IMR-90 (cell line): ENCODE data around the gene RHOT1. TPM values are rescaled to one million over a fixed set of nuclear protein-coding genes. Genes with fewer than 3 reads are reported as not detected.
"Not testable (repeated sequence)": the region's sequence is repeated elsewhere in the genome, so short reads cannot be mapped to it uniquely, and the experiment has no call there.

Experiments used
- ATAC-seq: fragments of 200-7000 bp; cut with Tn5 transposase; 2 replicates; pipeline ENCODE4 v1.9.1; 2020; ENCODE audit warnings: low read depth, mild to moderate bottlenecking, moderate library complexity
- BruUV-seq: library from RNA; stranded (reverse); fragments of 400-500 nt; replicated peaks from 2 replicates; lab custom pipeline; 2021; lab: Mats Ljungman, UMichigan
- CTCF ChIA-PET: fragments of 300-600 bp; formaldehyde crosslinking; extraction: SDS; loops from one replicate; lab custom pipeline; 2021; ENCODE audit warnings: antibody characterized with exemption; lab: Yijun Ruan, JAX
- POLR2A ChIA-PET: fragments of 300-600 bp; sonication (Branson Sonifier 250); formaldehyde crosslinking; loops from one replicate; lab custom pipeline; 2022; ENCODE audit warnings: antibody characterized with exemption; ENCODE audit not compliant: unreplicated experiment; lab: Charles Lee
- DNase-seq: peaks from one replicate; pipeline ENCODE4 v3.0.0; 2013
- H2AFZ ChIP-seq: replicated peaks from 2 replicates; pipeline ENCODE3; 2013; ENCODE audit warnings: low read length, mild to moderate bottlenecking; ENCODE audit not compliant: poor library complexity
- H2AK5ac ChIP-seq: 2 replicates; pipeline ENCODE4 v1.6.1; 2013; ENCODE audit warnings: low read depth, low read length, inconsistent platforms
- H2AK9ac ChIP-seq: replicated peaks from 2 replicates; pipeline ENCODE3; 2013; ENCODE audit warnings: mild to moderate bottlenecking, low read depth, low read length, moderate library complexity; ENCODE audit not compliant: poor library complexity
- H2BK120ac ChIP-seq: 2 replicates; pipeline ENCODE4 v1.6.1; 2013; ENCODE audit warnings: low read depth, low read length, inconsistent platforms
- H2BK15ac ChIP-seq: 3 replicates; pipeline ENCODE4 v1.6.1; 2013; ENCODE audit warnings: low read depth, low read length, inconsistent platforms
- H2BK20ac ChIP-seq: 2 replicates; pipeline ENCODE4 v1.6.1; 2013; ENCODE audit warnings: low read depth, mild to moderate bottlenecking, inconsistent platforms, low read length, moderate library complexity
- H2BK5ac ChIP-seq: 2 replicates; pipeline ENCODE4 v1.6.1; 2013; ENCODE audit warnings: mild to moderate bottlenecking, low read depth, low read length, inconsistent platforms; ENCODE audit not compliant: poor library complexity, severe bottlenecking
- H3K14ac ChIP-seq: replicated peaks from 2 replicates; pipeline ENCODE4 v1.6.1; 2013; ENCODE audit warnings: low read depth, low read length, inconsistent platforms
- H3K18ac ChIP-seq: 2 replicates; pipeline ENCODE4 v1.6.1; 2013; ENCODE audit warnings: low read depth, low read length, control low read depth
- H3K23ac ChIP-seq: 2 replicates; pipeline ENCODE4 v1.6.1; 2013; ENCODE audit warnings: low read depth, low read length, inconsistent platforms
- H3K27ac ChIP-seq: 2 replicates; pipeline ENCODE4 v1.5.1; 2013; ENCODE audit warnings: mild to moderate bottlenecking, control low read depth, low read length; ENCODE audit not compliant: insufficient read depth
- H3K27me3 ChIP-seq: 2 replicates; pipeline ENCODE4 v1.6.1; 2013; ENCODE audit warnings: low read length; ENCODE audit not compliant: control insufficient read depth, insufficient read depth
- H3K36me3 ChIP-seq: 2 replicates; pipeline ENCODE4 v1.6.1; 2013; ENCODE audit warnings: low read length, mixed read lengths; ENCODE audit not compliant: control insufficient read depth, insufficient read depth
- H3K4ac ChIP-seq: 2 replicates; pipeline ENCODE4 v1.6.1; 2013; ENCODE audit warnings: low read depth, low read length, inconsistent platforms
- H3K4me1 ChIP-seq: 2 replicates; pipeline ENCODE4 v1.6.1; 2013; ENCODE audit warnings: low read length, mixed read lengths; ENCODE audit not compliant: control insufficient read depth, insufficient read depth
- H3K4me2 ChIP-seq: 2 replicates; pipeline ENCODE4 v1.6.1; 2013; ENCODE audit warnings: low read depth, mild to moderate bottlenecking, control low read depth, low read length, moderate library complexity
- H3K4me3 ChIP-seq: 2 replicates; pipeline ENCODE4 v1.5.1; 2013; ENCODE audit warnings: low read depth, mild to moderate bottlenecking, control low read depth, low read length, moderate library complexity; ENCODE audit not compliant: insufficient read depth
- H3K56ac ChIP-seq: 2 replicates; pipeline ENCODE4 v1.6.1; 2013; ENCODE audit warnings: low read length, inconsistent platforms; ENCODE audit not compliant: insufficient read depth; ENCODE audit errors: extremely low read depth
- H3K79me1 ChIP-seq, 2 experiments: 2 replicates each; pipeline ENCODE4 v1.6.1; 2013; ENCODE audit warnings: low read length in 2 of 2, inconsistent platforms in 1 of 2, low read depth in 1 of 2
- H3K9ac ChIP-seq: 2 replicates; pipeline ENCODE4 v1.6.1; 2013; ENCODE audit warnings: low read depth, low read length, control low read depth
- H3K9me1 ChIP-seq: 2 replicates; pipeline ENCODE4 v1.6.1; 2013; ENCODE audit warnings: low read length, inconsistent platforms; ENCODE audit not compliant: insufficient read depth
- H3K9me3 ChIP-seq: 2 replicates; pipeline ENCODE4 v1.6.1; 2013; ENCODE audit warnings: low read length; ENCODE audit not compliant: control insufficient read depth, insufficient read depth
- H4K20me1 ChIP-seq: 2 replicates; pipeline ENCODE4 v1.6.1; 2013; ENCODE audit warnings: low read length, inconsistent platforms; ENCODE audit not compliant: insufficient read depth
- H4K5ac ChIP-seq: 2 replicates; pipeline ENCODE4 v1.6.1; 2013; ENCODE audit warnings: mild to moderate bottlenecking, low read depth, low read length, control low read depth
- H4K8ac ChIP-seq, 2 experiments: 2 replicates each; pipeline ENCODE4 v1.6.1; 2013; ENCODE audit warnings: low read depth in 2 of 2, low read length in 2 of 2, control low read depth in 1 of 2, inconsistent platforms in 1 of 2
- H4K91ac ChIP-seq: 2 replicates; pipeline ENCODE4 v1.6.1; 2013; ENCODE audit warnings: low read depth, low read length, inconsistent platforms; ENCODE audit not compliant: insufficient read depth
- BHLHE40 ChIP-seq: fragments of 150-350 bp; IDR thresholded peaks from 2 replicates; pipeline ENCODE4 v1.6.1; 2016; ENCODE audit warnings: mild to moderate bottlenecking, low read depth, low read length
- MAZ ChIP-seq: IDR thresholded peaks from 2 replicates; pipeline ENCODE4 v1.6.1; 2012; ENCODE audit warnings: low read depth, mild to moderate bottlenecking, low read length, improper control_type of control experiment, moderate library complexity, borderline replicate concordance
- MXI1 ChIP-seq: IDR thresholded peaks from 2 replicates; pipeline ENCODE4 v1.6.1; 2012; ENCODE audit warnings: low read depth, mild to moderate bottlenecking, low read length, moderate library complexity, borderline replicate concordance
- WGBS, 2 experiments: methylation state at CpG; one replicate each; pipeline versions ENCODE4 v1.1.5 to v1.1.7; 2013; ENCODE audit warnings: missing lambda C conversion rate in 2 of 2; ENCODE audit not compliant: insufficient read length in 1 of 2; ENCODE audit errors: extremely low coverage in 2 of 2; 5-methylcytosine and 5-hydroxymethylcytosine counted together
- dilution Hi-C: fragments of 300-500 bp; cut with HindIII; formaldehyde crosslinking; loops from one replicate; pipeline ENCODE4 v1.14.3; 2018; ENCODE audit warnings: low sequenced_read_pairs; ENCODE audit not compliant: unreplicated experiment
- in situ Hi-C: fragments of 300-500 bp; cut with MboI; formaldehyde crosslinking; loops from 3 replicates; pipeline ENCODE4 v1.14.3; 2019; ENCODE audit warnings: low sequenced_read_pairs, inconsistent platforms, mixed read lengths
- intact Hi-C: fragments of 100-400 bp; cut with micrococcal nuclease; formaldehyde crosslinking; loops from 2 replicates; pipeline ENCODE4 v1.10.0; 2022
- polyA plus RNA-seq, 3 experiments: library from polyadenylated mRNA; depleted of rRNA; stranded (reverse); fragments of >200 nt; gene quantifications; 2 replicates each; pipeline ENCODE4 v1.2.3, GENCODE V29; 2012; ENCODE audit warnings: low replicate concordance in 1 of 3
- total RNA-seq: library from RNA; depleted of rRNA; stranded (reverse); fragments of >200 nt; gene quantifications from 2 replicates; pipeline ENCODE4 v1.2.3, GENCODE V29; 2012
- TF ChIP-seq, protein P1 (sequence below): fragments of 150-350 bp; IDR thresholded peaks from 2 replicates; pipeline ENCODE4 v1.6.1; 2017; ENCODE audit warnings: mild to moderate bottlenecking, antibody characterized with exemption, low read length, low read depth

Gene RHOT1
- total and polyA plus RNA-seq, 2 of the 4 experiments (the other 2 are of a cell fraction) = 27.4 to 27.6 TPM

DNA sequence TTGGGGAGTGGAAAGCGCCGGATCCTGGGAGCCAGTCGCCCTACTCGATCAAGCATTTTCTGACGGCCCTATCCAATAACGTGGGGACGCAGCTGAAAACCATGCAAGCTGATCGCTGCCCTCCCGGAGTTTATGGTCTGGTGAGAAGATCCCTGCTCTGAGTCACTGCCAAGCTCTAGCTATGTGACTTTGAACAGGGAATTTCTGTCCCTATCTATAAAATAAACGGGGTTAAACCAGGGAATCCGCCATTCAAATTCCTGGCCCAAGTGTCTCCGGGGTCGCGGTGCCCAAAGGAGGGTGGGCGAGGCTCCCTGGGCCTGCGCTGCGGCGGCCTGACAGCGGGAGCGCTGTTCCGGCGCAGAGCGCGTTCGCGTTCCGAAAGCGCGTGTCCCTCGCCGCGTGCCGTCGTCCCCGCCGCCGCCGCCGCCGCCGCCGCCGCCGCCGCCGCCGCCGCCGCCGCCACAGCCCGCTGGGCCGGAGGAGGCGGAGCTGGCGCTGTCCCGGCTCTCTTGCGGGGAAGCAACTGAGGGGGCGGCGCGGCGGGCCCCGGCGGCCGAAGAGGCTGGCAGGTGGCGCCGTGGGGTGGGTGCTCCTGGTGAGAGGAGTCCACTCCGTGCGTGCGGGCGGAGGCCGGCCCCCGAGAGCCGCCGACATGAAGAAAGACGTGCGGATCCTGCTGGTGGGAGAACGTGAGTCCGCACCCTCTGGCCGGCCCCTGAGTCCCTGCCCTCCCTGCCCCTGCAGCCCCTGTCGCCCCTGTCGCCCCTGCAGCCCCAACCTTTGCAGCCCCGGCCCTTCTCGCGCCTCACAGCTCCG lies at the start of gene RHOT1 (continued):
- no peak for TF ChIP-seq MXI1
- TF ChIP-seq, protein P1, sequence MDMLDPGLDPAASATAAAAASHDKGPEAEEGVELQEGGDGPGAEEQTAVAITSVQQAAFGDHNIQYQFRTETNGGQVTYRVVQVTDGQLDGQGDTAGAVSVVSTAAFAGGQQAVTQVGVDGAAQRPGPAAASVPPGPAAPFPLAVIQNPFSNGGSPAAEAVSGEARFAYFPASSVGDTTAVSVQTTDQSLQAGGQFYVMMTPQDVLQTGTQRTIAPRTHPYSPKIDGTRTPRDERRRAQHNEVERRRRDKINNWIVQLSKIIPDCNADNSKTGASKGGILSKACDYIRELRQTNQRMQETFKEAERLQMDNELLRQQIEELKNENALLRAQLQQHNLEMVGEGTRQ = no peak
- TF ChIP-seq BHLHE40 = no peak

DNA sequence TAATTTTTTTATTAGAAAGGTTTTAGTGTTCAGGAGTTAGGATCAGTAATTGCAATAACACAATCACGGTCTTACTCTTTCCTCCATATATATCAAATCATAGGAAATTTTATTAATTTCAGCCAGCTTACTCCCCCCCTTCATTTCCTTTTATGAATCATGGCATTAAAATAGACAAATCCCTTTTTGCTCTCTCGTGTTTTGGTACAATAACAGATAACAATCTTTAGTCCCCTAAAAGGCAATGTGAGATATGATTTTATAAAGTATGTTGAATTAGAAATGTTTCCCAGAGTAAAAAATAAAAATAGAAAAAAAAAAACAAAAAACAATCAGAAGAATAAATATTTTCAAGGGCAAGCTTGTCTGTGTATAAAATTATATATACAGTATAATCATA lies 42.6 kb upstream of the RHOT1 start:
- CTCF ChIA-PET = no interaction called here
- H3K4ac ChIP-seq = no peak overlapping the region
- no TSS peak for BruUV-seq

DNA sequence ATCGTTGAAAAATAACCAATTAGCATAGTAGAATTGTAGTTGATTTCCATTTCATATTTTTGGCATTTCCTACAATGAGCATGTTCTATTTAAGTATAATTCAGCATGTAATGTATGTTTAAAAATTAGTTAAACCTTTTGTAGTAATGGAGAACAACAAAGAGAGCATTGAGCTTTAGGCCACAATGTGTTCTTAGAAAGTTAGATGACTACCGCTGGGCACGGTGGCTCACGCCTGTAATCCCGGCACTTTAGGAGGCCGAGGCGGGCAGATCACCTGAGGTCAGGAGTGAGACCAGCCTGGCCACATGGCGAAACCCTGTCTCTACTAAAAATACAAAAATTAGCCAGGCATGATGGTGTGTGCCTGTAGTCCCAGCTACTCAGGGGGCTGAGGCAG lies 42.0 kb upstream of the RHOT1 start:
- H3K4me3 ChIP-seq, POLR2A ChIA-PET, H2AK5ac ChIP-seq, BruUV-seq, H2BK5ac ChIP-seq, H3K4me1 ChIP-seq, H2BK20ac ChIP-seq, H3K36me3 ChIP-seq, ATAC-seq, H4K8ac ChIP-seq, H2BK120ac ChIP-seq, H2AK9ac ChIP-seq, H3K9me3 ChIP-seq, H3K27me3 ChIP-seq, in situ Hi-C loops, H3K4ac ChIP-seq, H4K91ac ChIP-seq, H3K56ac ChIP-seq, H3K9ac ChIP-seq, H3K4me2 ChIP-seq, dilution Hi-C loops, H4K5ac ChIP-seq, H2BK15ac ChIP-seq, H3K14ac ChIP-seq, intact Hi-C loops, H2AFZ ChIP-seq, H3K79me1 ChIP-seq, H3K18ac ChIP-seq, H3K27ac ChIP-seq, H3K9me1 ChIP-seq, H4K20me1 ChIP-seq, DNase-seq, H3K23ac ChIP-seq: not testable (repeated sequence)
- CTCF ChIA-PET = interaction anchor here (0.6 kb wide), 1 partner anchor 21 kb away, joined by 4 read pairs; no protein-coding TSS in a partner anchor
- WGBS, 2 experiments = 100% methylated on average over 2 of the region's 8 CpGs; no CpG with 5 or more reads in 1 of the 2 experiments

More for the DNA sequence above, 42.6 kb upstream of the RHOT1 start:
- no peaks in the 10 kb centered on the region for H3K79me1 ChIP-seq
- H3K4me1 ChIP-seq = no peaks in the 10 kb centered on the region
- H3K23ac ChIP-seq = no peak overlapping the region
- TF ChIP-seq BHLHE40 = no peak
- no peak for TF ChIP-seq MAZ
- no peak overlapping the region for H3K56ac ChIP-seq
- H2BK20ac ChIP-seq = no peak overlapping the region
- no peak overlapping the region for H3K27ac ChIP-seq
- no peaks in the 10 kb centered on the region for H4K20me1 ChIP-seq
- intact Hi-C loops (no loop called here), in situ Hi-C loops (no loop called here), dilution Hi-C loops (no loop called here)
- no peak overlapping the region for H3K14ac ChIP-seq
- H4K91ac ChIP-seq = no peak overlapping the region
- H4K5ac ChIP-seq = no peak overlapping the region
- no peaks in the 10 kb centered on the region for H3K9me1 ChIP-seq
- POLR2A ChIA-PET = no interaction called here
- H3K18ac ChIP-seq = no peak overlapping the region
- H3K4me2 ChIP-seq = no peak overlapping the region
- H2BK5ac ChIP-seq = no peak overlapping the region
- no peaks in the 10 kb centered on the region for H3K9me3 ChIP-seq
- H4K8ac ChIP-seq = no peak overlapping the region
- H2AFZ ChIP-seq = no peak overlapping the region
- no peak overlapping the region for H2BK120ac ChIP-seq
- no peaks in the 10 kb centered on the region for H3K36me3 ChIP-seq
- no peak overlapping the region for H2AK5ac ChIP-seq
- no peak overlapping the region for H2BK15ac ChIP-seq
- H3K4me3 ChIP-seq = no peak overlapping the region
- H3K9ac ChIP-seq = no peak overlapping the region
- H2AK9ac ChIP-seq = no peak overlapping the region
- H3K27me3 ChIP-seq = peaks cover 4% of the 10 kb centered on the region
- ATAC-seq = no peak
- WGBS, 2 experiments = no CpG with 5 or more reads among the region's 2 CpGs
- no peak for DNase-seq
